GM18517 (cell line): Measurements from ENCODE around the gene TSPYL4.

ENCODE experiments used
- ATAC-seq: cut with Tn5 transposase; IDR thresholded peaks from one replicate; pipeline ENCODE4 v1.9.1; 2021; ENCODE audit warnings: mild to moderate bottlenecking, moderate library complexity; ENCODE audit not compliant: unreplicated experiment

Gene TSPYL4

DNA sequence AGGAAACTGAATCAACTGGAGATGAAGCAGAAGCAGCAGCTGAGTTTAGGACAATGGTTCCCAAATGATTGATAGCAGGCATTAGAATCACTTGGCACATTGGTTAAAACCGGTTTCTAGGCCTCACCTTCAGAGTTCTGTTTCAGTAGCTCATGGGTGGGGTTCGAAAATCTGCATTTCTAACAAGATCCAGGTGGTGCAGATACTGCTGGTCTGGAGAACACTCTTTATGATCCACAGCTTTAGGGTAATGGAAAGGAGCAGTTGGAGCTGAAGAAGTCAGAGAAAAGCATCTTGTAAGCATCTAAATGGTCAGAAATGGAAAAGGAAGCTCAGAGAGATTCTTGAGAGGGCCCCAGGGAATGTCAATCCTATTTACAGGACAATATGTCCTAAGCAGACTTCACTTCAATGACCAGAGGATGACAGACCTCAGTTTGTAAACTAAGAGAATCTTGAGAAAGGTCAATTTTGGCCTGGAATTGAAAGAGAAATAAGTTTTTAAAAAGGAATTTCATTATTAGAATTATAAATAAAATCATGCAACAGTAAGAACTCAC is 17.4 kb upstream of the TSPYL4 start:
- no peak for ATAC-seq

- ATAC-seq = peak; percentile 82
These were observed 14.9 kb upstream of the TSPYL4 start for GRCh38 chr6:116268589-116269293.

GRCh38 chr6:116267836-116268588 is 14.1 kb upstream of the TSPYL4 start:
- peak; percentile 9 for ATAC-seq

DNA sequence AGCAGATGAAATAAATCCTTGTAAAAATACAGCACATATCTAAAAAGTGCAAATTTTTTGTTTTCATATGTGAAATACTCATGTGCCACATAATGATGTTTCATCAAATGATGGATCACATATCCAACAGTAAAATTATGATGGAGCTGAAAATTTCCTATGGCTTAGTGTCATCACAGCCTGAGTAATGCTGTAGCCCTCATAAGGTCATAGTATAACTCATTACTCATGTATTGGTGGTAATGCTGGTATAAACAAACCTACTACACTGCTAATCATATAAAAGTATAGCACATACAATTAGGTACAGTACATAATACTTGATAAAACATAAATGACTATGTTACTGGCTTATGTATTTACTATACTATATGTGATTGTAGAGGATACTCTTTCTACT is 12.9 kb upstream of the TSPYL4 start:
- no peak for ATAC-seq

DNA sequence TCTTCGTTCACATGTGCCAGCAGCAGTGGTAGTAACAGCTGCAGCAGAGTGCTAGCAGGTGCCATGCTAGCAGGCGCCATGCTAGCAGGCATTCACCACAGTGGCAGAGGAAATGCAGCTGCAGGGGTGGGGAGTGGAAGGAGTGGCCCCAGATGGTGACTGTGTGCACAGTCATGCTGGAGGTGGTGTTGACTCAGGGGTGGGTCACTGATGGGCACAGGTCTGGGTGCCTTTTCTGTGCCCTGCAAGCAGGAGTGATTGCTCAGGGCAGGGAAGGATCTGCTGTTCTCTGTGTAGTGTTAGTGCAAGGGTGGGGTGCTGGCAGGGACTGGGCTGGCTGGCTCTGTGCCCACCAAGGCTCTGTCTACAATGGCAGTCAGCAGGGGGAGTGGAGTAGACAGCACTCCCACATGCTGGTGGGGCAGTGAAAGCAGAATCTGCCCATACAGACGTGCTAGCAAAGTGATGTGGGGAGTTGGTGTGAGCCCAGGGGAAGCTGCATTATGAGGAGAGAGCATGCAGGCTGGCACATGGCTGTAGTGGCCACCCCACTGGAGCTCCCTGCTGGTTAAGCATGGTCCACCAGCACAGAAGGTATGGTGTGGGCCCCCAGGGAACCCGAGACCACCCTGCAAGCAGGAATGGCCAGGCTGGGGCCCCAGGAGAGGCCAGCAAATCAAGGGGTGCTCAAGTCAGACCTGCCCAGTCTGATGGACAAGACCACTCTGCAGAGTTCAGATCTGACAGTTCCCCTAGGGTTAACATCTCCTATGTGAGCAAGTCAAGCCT is 11.4 kb upstream of the TSPYL4 start:
- no peak for ATAC-seq

DNA sequence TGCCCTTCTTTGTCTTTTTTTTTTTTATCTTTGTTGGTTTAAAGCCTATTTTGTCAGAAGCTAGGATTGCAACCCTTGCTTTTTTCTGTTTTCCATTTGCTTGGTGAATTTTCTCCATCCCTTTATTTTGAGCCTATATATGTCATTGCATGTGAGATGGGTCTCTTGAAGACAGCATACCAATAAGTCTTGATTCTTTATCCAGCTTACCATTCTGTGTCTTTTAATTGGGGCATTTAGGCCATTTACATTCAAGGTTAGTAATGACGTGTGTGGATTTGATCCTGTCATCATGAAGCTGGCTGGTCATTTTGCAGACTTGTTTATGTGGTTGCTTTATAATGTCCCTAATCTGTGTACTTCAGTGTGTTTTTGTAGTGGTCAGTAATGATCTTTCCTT is 9.5 kb upstream of the TSPYL4 start:
- ATAC-seq = no peak

DNA sequence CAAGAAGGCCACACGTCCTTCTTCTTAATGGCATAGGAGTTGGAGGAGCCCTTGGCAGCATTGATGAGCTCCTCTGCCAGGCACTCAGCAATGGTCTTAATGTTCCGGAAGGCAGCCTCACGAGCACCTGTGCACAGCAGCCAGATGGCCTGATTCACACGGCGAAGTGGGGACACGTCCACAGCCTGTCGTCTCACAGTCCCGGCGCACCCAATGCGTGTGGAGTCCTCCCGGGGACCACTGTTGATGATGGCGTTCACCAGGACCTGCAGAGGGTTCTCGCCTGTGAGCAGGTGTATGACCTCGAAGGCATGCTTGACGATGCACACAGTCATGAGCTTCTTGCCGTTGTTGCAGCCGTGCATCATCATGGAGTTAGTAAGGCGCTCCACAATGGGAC is 4.6 kb upstream of the TSPYL4 start:
- ATAC-seq = no peak

DNA sequence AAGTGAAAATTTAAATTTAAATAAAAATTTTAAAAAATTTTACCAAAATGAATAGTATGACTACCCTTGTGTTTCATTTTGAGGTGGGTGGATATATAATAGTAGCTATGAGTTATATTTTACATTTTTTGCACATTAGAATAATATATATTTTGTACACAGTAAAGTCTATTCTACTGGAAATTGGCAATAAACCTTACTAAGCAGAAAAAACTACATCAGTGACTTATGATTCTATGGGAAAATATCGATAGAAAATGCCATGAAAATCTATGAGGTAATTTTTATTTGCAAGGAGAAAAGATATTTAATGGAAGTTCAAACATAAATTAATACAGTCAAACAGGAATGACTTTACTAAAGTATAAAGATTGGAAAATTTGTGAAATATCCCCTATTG is 2.8 kb upstream of the TSPYL4 start:
- no peak for ATAC-seq

DNA sequence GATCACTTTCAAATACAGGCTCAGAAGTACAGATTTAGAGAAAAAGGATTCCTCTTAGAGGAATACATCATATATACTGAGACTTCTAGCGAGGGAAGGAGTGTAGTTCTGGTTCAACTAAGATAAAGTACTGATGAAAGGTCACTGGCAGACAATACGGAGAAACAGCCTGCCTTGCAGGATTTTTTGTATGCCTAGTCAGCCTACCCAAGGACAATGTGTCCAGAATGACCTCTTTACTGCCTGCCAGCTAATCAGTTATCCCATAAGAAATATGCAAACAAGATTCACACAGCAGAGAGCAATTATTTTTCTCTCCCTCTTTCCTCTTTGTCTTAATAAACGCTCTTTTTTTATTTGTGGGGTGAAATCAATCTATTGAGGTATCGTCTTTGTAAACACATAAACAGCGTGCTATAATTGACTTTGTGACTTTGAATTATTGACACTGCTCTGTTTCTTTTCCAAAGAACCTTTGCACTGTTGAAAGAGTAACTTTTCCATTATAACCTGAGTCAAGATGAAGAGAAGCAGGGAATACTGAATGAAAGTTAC is 1.4 kb upstream of the TSPYL4 start:
- ATAC-seq = no peak

GRCh38 chr6:116254297-116255056 is 602 bp upstream of the TSPYL4 start:
- peak; percentile 39 for ATAC-seq

GRCh38 chr6:116253188-116253504 is 729 bp downstream of the TSPYL4 start:
- ATAC-seq = no peak

- no peak for ATAC-seq
These were observed 2.1 kb downstream of the TSPYL4 start for GRCh38 chr6:116251568-116252384.

DNA sequence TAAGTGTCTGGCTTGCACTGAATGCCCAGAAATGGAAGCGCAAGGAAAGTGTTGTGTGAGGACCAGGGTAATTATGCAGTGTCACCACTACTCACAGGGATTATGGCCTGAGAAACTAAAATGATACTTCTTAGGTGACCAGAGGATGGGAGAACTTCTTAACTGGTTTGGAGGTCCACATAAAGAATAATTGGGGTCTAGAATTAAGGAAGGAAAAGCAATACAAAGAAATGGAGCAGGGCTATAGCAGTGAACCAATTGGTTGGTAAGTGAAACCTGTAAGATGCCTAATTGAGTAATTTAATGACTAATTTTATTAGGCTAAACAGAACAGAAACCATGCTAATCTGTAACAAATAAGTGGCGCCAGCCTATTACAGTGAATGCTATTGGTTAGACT is 5.3 kb downstream of the TSPYL4 start:
- no peak for ATAC-seq

DNA sequence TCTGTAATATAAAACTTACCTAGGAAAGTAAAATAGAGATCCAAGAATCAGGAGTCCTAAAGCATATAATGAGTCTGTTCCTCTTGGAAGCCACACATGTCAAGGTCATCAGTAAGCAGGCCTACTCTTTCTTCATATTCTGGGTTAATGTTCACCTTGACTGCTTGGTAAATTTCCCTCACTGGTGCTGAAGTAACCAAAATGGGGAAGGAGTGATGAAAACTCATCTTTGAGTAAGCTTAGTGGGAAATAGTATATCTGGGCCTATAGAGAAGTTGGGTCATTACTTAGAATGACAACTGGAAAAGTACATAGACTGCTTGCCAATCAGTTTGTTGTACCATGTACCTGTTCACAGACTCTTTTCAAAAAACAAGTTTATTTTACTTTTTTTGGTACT is 6.6 kb downstream of the TSPYL4 start:
- no peak for ATAC-seq

DNA sequence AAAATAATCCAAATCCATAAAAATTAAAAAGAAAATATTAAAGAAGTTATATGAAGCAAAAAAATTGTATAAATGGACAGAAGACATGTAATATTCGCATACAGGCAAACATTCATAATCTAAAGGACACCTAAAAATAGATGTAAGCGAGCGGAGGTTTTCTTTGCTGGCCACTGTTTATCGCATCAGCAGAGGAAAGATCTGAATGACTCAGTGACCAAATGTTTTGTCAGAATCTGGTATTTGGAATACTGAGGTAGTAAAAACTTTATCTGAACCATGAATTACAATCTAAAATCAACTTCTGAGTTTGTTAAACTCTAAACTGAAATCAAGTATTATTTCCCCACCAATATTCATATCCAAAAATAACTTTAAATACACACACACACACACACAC is 7.8 kb downstream of the TSPYL4 start:
- no peak for ATAC-seq

GRCh38 chr6:116244284-116244683 is 9.6 kb downstream of the TSPYL4 start:
- no peak for ATAC-seq

DNA sequence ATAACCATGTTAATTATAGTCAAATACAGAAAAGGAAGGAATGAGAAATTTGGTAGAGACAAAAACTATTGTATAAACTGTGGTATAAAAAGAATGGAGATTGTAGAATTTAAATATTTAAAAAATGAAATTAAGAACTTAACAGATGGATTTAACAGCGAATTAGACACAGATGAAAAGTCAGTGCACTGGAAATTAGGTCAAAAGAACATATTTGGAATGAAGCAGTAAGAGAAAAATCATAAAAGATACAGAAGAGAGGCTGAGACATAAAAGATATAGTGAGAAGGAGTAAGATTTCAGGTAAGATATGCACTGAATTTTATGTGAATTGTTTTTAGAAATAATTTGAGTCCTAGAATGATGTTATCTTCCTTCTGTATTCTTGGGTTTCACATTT is 14.0 kb downstream of the TSPYL4 start:
- no peak for ATAC-seq

- ATAC-seq = no peak
These were observed 14.6 kb downstream of the TSPYL4 start for GRCh38 chr6:116239256-116239655.

DNA sequence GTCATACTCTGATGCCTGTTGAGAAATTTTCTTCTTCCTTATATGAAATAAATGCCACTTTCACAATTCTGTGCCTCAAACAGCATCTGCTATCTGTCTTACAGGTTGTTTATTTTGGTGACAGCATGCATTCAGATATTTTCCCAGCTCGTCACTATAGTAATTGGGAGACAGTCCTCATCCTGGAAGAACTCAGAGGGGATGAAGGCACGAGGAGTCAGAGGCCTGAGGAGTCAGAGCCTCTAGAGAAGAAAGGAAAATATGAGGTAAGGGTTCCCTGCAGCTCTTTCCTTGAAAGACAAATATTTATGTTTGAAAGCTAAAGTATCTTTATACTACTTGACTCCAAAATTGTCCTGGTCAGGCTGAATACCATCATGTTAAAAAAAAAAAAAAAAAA is 15.8 kb downstream of the TSPYL4 start:
- ATAC-seq = no peak

GRCh38 chr6:116234689-116235088 is 19.2 kb downstream of the TSPYL4 start:
- ATAC-seq = no peak
